ENCODE results near the gene CNPY4. TPM values are rescaled to one million over a fixed set of nuclear protein-coding genes. Genes with fewer than 3 reads are reported as not detected.
A peak's percentile ranks its signal among the peaks of the same experiment; 100 is the strongest.

Gene CNPY4
- total and polyA plus RNA-seq, 2 donors (not counting 1 experiment from before 2014, with no cell fraction given): 8.0 to 13.9 TPM

GRCh38 chr7:100126931-100127865 is 7.8 kb downstream of the CNPY4 start, which contains the start of gene MBLAC1:
MBLAC1 (plus strand) TSS chr7:100126967; CDS start chr7:100127396, 429 bp downstream.
- peak within 1 kb of the TSS; percentile 100 for H3K4me2 ChIP-seq (replicated peaks; ENCODE audit: low read depth, low read length, poor library complexity, severe bottlenecking)
- ChIA-PET POLR2A (interaction anchor here (0.7 to 2.6 kb wide), 3 partner anchors 26 to 302 kb away, joined by 3 to 37 read pairs (median 7); partner anchors contain the start of genes AP4M1 and MCM7), CTCF (interaction anchor here (0.6 to 6.6 kb wide), 6 partner anchors 15 to 281 kb away, joined by 3 to 43 read pairs (median 10); partner anchors contain the start of genes AP4M1 and MCM7)
- TF ChIP-seq CTCF (IDR thresholded peaks at IDR 0.05): no peak
- TF ChIP-seq EZH2 (IDR thresholded peaks at IDR 0.05; ENCODE audit: borderline replicate concordance, insufficient read depth, low read depth, low read length, poor library complexity, severe bottlenecking): no peak
- H2AFZ ChIP-seq (ENCODE audit: insufficient read depth, low read depth, low read length, poor library complexity, severe bottlenecking): peak within 1 kb of the TSS; percentile 99
- peak within 1 kb of the TSS; percentile 100 for H3K4me3 Mint-ChIP-seq
- peaks cover 19% of the 10 kb centered on the region for H3K79me2 ChIP-seq (ENCODE audit: control insufficient read depth, insufficient read depth, low read length)
- peak within 1 kb of the TSS; percentile 91 for H3K9ac ChIP-seq (ENCODE audit: low read length)
- H3K27me3 ChIP-seq (replicated peaks in 1 of 4; ENCODE audit: control extremely low read depth in 1 of 4, control insufficient read depth in 3 of 4, insufficient read depth in 4 of 4, low read length in 3 of 4): no peaks in the 10 kb centered on the region
- H3K27me3 Mint-ChIP-seq: no peaks in the 10 kb centered on the region
- no peaks in the 10 kb centered on the region for H4K20me1 ChIP-seq (ENCODE audit: control insufficient read depth, insufficient read depth, low read length, poor library complexity, severe bottlenecking)
- H3K27ac ChIP-seq (ENCODE audit: low read length in 2 of 2): peak within 1 kb of the TSS; percentile 83 to 95
- H3K9me3 ChIP-seq (ENCODE audit: control extremely low read depth in 1 of 3, control insufficient read depth in 2 of 3, insufficient read depth in 1 of 3, low read length in 2 of 3): no peaks in the 10 kb centered on the region
- ATAC-seq (ENCODE audit: low read depth) (peak; percentile 83), DNase-seq (peak; percentile 97)
- no peaks in the 10 kb centered on the region for H3K9me3 Mint-ChIP-seq (ENCODE audit: insufficient read depth)
- peaks cover 20 to 36% of the 10 kb centered on the region in 2 donors for H3K4me1 ChIP-seq (ENCODE audit: control insufficient read depth in 2 of 2, insufficient read depth in 2 of 2, low read length in 2 of 2)
- peak within 1 kb of the TSS; percentile 54 to 84 (median 78) for H3K4me3 ChIP-seq (ENCODE audit: control extremely low read depth in 1 of 5, extremely low read depth in 1 of 5, insufficient read depth in 1 of 5, low read depth in 2 of 5, low read length in 4 of 5)
- peak within 1 kb of the TSS; percentile 100 for H3K27ac Mint-ChIP-seq
- peaks cover 31% of the 10 kb centered on the region for H3K4me1 Mint-ChIP-seq
- H3K36me3 ChIP-seq (replicated peaks in 1 of 2; ENCODE audit: control extremely low read depth in 1 of 2, control insufficient read depth in 1 of 2, extremely low read depth in 1 of 2, insufficient read depth in 2 of 2, low read length in 1 of 2): no peaks in the 10 kb centered on the region
- intact Hi-C loops (cut with micrococcal nuclease): loop anchor here (1.0 kb wide), 7 partner anchors 8 to 301 kb away; partner anchors contain the start of genes AP4M1, CNPY4, LAMTOR4 and MCM7
- WGBS (ENCODE audit: insufficient coverage): under 1% methylated on average over 85 of the region's 85 CpGs

All from B cell (primary cell).